Keratinocyte (primary cell): ENCODE data around the gene STAB2. TPM values are rescaled to one million over a fixed set of nuclear protein-coding genes. Genes with fewer than 3 reads are reported as not detected.

Experiments used
- DNase-seq: peaks from one replicate; pipeline ENCODE4 v3.0.0-alpha.2; 2011; ENCODE audit warnings: low read depth, missing footprints, low spot score
- FAIRE-seq: peaks from 2 replicates; lab custom pipeline; 2011; peaks lifted over from hg19 to GRCh38; lab: Jason Lieb, UNC
- H2AFZ ChIP-seq: 2 replicates; pipeline ENCODE4 v1.6.0; 2012; ENCODE audit warnings: low read length, control low read depth, inconsistent platforms; ENCODE audit not compliant: control insufficient read depth
- H3K27ac ChIP-seq: 2 replicates; pipeline ENCODE4 v1.5.1; 2011; ENCODE audit warnings: low read length; ENCODE audit not compliant: control insufficient read depth, insufficient read depth
- H3K27me3 ChIP-seq: 3 replicates; pipeline ENCODE4 v1.6.0; 2011; ENCODE audit warnings: low read length; ENCODE audit not compliant: control insufficient read depth, insufficient read depth; ENCODE audit errors: extremely low read depth
- H3K36me3 ChIP-seq, 2 experiments: 2 replicates in 1 of 2; 3 replicates in 1 of 2; pipeline ENCODE4 v1.5.1; 2011; ENCODE audit warnings: low read length in 2 of 2, mild to moderate bottlenecking in 1 of 2; ENCODE audit not compliant: control insufficient read depth in 2 of 2, insufficient read depth in 2 of 2; ENCODE audit errors: extremely low read depth in 1 of 2
- H3K4me1 ChIP-seq: 3 replicates; pipeline ENCODE4 v1.5.1; 2011; ENCODE audit warnings: low read length; ENCODE audit not compliant: control insufficient read depth, insufficient read depth; ENCODE audit errors: extremely low read depth
- H3K4me2 ChIP-seq: 3 replicates; pipeline ENCODE4 v1.6.0; 2011; ENCODE audit warnings: low read depth, low read length; ENCODE audit not compliant: control insufficient read depth, insufficient read depth; ENCODE audit errors: extremely low read depth
- H3K4me3 ChIP-seq, 3 experiments: fragments of 200-600 bp in 1 of 3; sonication (generic) in 1 of 3; 2 replicates in 2 of 3; 3 replicates in 1 of 3; pipeline ENCODE4 v1.5.1; 2011 to 2016; ENCODE audit warnings: low read length in 3 of 3, mild to moderate bottlenecking in 3 of 3, control low read depth in 2 of 3, inconsistent platforms in 1 of 3, low read depth in 1 of 3, mixed read lengths in 1 of 3, mixed run types in 1 of 3, moderate library complexity in 1 of 3; ENCODE audit not compliant: control insufficient read depth in 2 of 3, insufficient read depth in 2 of 3; ENCODE audit errors: extremely low read depth in 1 of 3
- H3K79me2 ChIP-seq: 2 replicates; pipeline ENCODE4 v1.6.0; 2012; ENCODE audit warnings: low read length; ENCODE audit not compliant: control insufficient read depth, insufficient read depth
- H3K9ac ChIP-seq: 3 replicates; pipeline ENCODE4 v1.6.0; 2011; ENCODE audit warnings: low read length; ENCODE audit not compliant: control insufficient read depth, insufficient read depth; ENCODE audit errors: extremely low read depth
- H3K9me1 ChIP-seq: 3 replicates; pipeline ENCODE4 v1.6.0; 2011; ENCODE audit warnings: low read length; ENCODE audit not compliant: control insufficient read depth, insufficient read depth; ENCODE audit errors: extremely low read depth
- H3K9me3 ChIP-seq: 2 replicates; pipeline ENCODE4 v1.5.1; 2012; ENCODE audit warnings: low read depth, low read length; ENCODE audit not compliant: control insufficient read depth
- H4K20me1 ChIP-seq: 3 replicates; pipeline ENCODE4 v1.6.0; 2011; ENCODE audit warnings: low read length; ENCODE audit not compliant: control insufficient read depth, insufficient read depth; ENCODE audit errors: extremely low read depth
- EZH2 ChIP-seq: IDR thresholded peaks from one replicate; pipeline ENCODE4 v1.6.1; 2012; ENCODE audit warnings: inconsistent platforms, mild to moderate bottlenecking, low read length, moderate library complexity
- dilution Hi-C: fragments of 300-500 bp; cut with MboI; formaldehyde crosslinking; loops from one replicate; pipeline ENCODE4 v1.7.0; 2020; ENCODE audit warnings: low sequenced_read_pairs; ENCODE audit not compliant: extremely low pct_ligation_motif_present
- polyA plus RNA-seq, 5 experiments: library from polyadenylated mRNA; depleted of rRNA in 3 of 5; stranded (reverse) in 3 of 5; stranded (forward) in 1 of 5; unstranded in 1 of 5; fragments of >200 nt; gene quantifications; 1 replicate in 1 of 5; 2 replicates in 3 of 5; 3 replicates in 1 of 5; pipeline versions ENCODE4 v1.2.1 to v1.2.3, GENCODE V29; 2011 to 2012; ENCODE audit warnings: missing spikeins in 2 of 5, low read depth in 1 of 5, low replicate concordance in 1 of 5
- TF ChIP-seq, protein P1 (sequence below), 3 experiments: IDR thresholded peaks in 1 of 3; conservative IDR thresholded peaks in 1 of 3; optimal IDR thresholded peaks in 1 of 3; 2 replicates in 2 of 3; 3 replicates in 1 of 3; pipeline versions ENCODE3 to v1.5.1; 2011; ENCODE audit warnings: low read length in 3 of 3, mild to moderate bottlenecking in 3 of 3, moderate library complexity in 2 of 3, control low read depth in 1 of 3, inconsistent platforms in 1 of 3; ENCODE audit not compliant: insufficient read depth in 2 of 3; ENCODE audit errors: extremely low read depth in 1 of 3

STAB2 gene
- polyA plus RNA-seq, 1 donor (not counting 4 experiments of a cell fraction or from before 2014, with no cell fraction given), result not detected

DNA sequence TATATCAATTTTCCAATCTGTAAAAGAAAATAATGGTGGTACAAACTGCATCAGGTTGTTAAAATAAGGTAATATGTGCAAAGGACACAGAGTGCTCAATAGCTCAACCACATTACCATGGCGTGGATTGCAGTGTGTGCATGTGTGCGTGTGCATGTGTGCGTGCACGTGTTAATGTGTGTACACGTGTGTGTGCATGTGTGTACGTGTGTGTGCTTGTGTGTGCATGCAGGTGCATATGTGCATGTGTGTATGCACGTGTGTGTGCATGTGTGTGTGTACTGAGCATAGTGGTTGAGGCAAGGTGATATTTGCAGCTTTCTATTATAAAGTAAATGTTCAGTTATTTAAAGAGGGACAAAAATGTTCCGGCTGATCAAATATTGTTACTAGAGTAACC, 138.3 kb downstream of the STAB2 start:
- Histone ChIP-seq H3K9ac (no peak overlapping the region), H3K4me2 (no peak overlapping the region), H4K20me1 (no peaks in the 10 kb centered on the region), H3K27me3 (peaks cover 12% of the 10 kb centered on the region), H3K36me3 (no peaks in the 10 kb centered on the region), H3K27ac (no peak overlapping the region), H3K79me2 (no peaks in the 10 kb centered on the region), H2AFZ (no peak overlapping the region), H3K4me1 (no peaks in the 10 kb centered on the region), H3K4me3 (no peak overlapping the region), H3K9me3 (no peaks in the 10 kb centered on the region), H3K9me1 (no peaks in the 10 kb centered on the region)
- no peak for TF ChIP-seq EZH2
- TF ChIP-seq, protein P1, sequence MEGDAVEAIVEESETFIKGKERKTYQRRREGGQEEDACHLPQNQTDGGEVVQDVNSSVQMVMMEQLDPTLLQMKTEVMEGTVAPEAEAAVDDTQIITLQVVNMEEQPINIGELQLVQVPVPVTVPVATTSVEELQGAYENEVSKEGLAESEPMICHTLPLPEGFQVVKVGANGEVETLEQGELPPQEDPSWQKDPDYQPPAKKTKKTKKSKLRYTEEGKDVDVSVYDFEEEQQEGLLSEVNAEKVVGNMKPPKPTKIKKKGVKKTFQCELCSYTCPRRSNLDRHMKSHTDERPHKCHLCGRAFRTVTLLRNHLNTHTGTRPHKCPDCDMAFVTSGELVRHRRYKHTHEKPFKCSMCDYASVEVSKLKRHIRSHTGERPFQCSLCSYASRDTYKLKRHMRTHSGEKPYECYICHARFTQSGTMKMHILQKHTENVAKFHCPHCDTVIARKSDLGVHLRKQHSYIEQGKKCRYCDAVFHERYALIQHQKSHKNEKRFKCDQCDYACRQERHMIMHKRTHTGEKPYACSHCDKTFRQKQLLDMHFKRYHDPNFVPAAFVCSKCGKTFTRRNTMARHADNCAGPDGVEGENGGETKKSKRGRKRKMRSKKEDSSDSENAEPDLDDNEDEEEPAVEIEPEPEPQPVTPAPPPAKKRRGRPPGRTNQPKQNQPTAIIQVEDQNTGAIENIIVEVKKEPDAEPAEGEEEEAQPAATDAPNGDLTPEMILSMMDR (optimal IDR thresholded peaks at IDR 0.05 in 1 of 3, IDR thresholded peaks at IDR 0.05 in 1 of 3, conservative IDR thresholded peaks at IDR 0.05 in 1 of 3; ENCODE audit: extremely low read depth in 1 of 3, insufficient read depth in 2 of 3, low read length in 3 of 3), result no peak
- no peak for DNase-seq
- FAIRE-seq, result no peak
- dilution Hi-C loops, result no loop called here

DNA sequence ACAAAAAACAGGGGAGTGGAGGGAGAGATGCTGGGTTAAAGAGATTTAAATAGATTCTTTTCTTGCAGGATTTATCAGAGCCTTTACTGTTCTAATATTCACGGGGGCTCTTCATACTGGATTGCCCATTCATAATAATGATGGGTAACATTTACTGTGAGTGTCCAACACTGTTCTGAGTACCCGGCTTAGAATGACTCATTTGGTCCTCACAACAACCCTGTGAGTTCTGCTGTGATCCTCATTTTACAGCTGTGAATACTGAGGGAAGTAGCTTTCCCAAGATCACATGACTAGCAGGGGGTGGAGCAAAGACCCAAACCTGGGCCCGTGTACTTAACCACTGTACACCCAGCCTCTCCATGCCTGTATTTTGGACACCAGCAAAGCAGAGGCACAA, 140.6 kb downstream of the STAB2 start:
- dilution Hi-C loops, result no loop called here
- no peaks in the 10 kb centered on the region for H4K20me1 ChIP-seq
- H3K4me3 ChIP-seq, result no peak overlapping the region
- H3K79me2 ChIP-seq, result no peaks in the 10 kb centered on the region
- H3K9me1 ChIP-seq, result no peaks in the 10 kb centered on the region
- no peak overlapping the region for H3K27ac ChIP-seq
- TF ChIP-seq EZH2, result no peak
- TF ChIP-seq, protein P1 (optimal IDR thresholded peaks at IDR 0.05 in 1 of 3, IDR thresholded peaks at IDR 0.05 in 1 of 3, conservative IDR thresholded peaks at IDR 0.05 in 1 of 3; ENCODE audit: extremely low read depth in 1 of 3, insufficient read depth in 2 of 3, low read length in 3 of 3), result no peak
- no peak for DNase-seq
- H3K4me2 ChIP-seq, result no peak overlapping the region
- no peak overlapping the region for H3K9ac ChIP-seq
- peaks cover 11% of the 10 kb centered on the region for H3K27me3 ChIP-seq
- H3K4me1 ChIP-seq, result no peaks in the 10 kb centered on the region
- H2AFZ ChIP-seq, result no peak overlapping the region
- no peaks in the 10 kb centered on the region for H3K36me3 ChIP-seq
- peak; percentile 20 for FAIRE-seq
- H3K9me3 ChIP-seq, result no peaks in the 10 kb centered on the region
